ENCODE data around the gene SAE1.
A peak's percentile ranks its signal among the peaks of the same experiment; 100 is the strongest.

Gene SAE1

DNA sequence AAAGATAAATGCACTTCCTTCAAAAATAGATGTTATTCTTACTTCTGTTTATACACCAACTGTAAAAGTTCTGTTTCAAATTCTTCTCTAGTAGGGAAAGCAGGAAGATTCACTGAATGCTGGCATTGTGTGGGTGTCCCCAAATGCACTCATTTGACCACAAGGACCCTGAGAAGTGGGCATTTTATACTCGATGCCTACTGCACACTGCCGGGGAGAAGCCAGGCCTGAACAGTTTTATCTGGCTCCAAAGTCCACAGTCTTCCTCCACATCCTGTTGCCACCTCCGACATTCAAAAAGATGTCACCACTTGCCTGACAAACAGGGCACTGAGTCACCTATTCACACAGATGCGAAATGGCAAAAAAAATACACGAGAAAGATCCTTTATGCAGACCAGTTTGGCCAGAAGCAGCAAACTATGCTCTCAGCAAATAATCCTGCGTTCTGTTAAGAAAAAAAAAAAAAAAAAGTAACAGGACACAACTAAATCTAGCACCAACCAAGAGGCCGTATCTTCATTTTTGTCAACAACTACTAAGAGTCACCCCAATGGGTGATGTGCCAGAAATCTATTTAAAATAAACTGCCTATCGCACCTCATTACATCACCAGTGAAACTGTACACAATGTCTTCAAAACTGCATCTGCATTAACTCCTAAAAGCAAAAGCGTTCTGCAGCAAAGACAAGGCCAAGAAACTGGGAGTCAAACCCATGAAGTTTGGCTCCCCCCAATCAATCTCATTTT lies 23.3 kb upstream of the SAE1 start:
- peak; percentile 56 for DNase-seq

DNA sequence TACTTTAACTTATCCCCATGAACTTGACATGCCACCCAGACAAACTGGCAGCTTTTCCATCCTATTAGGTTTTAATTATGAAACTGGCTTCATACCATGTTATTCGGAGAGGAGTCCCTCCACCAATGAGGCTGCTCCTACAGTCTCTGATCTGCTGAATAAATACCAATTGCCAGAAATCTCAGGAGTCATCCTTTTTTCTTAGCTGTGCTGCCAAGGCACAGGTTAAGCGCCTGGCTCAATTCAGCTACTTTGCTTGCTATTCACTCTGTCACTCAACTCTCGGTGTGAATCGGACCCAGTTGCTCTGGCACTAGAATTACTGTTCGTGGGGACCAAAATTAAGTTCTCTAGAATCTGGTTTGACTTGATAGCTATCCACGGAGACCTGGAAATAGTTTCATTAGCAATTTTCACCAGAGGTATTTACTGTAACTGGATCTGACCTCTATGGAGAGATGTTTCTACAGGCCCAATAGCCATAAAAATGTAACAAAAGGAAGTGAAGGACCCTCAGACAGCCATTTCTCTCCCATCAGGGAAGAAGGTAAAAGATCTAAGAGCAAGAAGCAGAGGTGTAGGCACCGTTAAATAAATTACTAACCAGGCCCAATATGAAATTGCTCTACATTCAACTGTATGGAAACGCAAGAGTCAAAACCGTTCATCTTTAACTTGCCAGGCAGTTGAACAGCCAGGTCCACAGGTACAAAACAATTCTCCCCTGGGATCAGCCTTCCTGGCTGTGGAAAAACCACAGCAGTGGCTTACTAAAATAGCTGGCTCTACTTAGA lies 22.5 kb upstream of the SAE1 start:
- DNase-seq: no peak

DNA sequence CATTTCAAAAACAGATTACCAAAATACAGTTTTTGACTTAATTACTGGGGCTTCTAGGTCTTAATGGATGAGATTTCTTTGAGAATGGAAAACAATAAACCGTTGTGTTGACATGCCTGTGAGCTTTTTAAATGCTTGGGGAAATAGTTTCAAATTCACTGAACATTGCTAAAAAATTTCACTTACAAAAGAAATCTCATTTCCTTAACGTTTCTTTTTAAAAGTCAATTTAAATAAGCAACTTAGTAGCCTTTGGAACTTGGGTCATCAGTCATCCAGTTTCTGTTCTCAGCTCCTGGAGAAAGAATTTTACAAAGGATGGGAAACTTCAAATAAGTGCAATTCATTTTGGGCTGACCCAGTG lies 21.5 kb upstream of the SAE1 start:
- no peak for DNase-seq

DNA sequence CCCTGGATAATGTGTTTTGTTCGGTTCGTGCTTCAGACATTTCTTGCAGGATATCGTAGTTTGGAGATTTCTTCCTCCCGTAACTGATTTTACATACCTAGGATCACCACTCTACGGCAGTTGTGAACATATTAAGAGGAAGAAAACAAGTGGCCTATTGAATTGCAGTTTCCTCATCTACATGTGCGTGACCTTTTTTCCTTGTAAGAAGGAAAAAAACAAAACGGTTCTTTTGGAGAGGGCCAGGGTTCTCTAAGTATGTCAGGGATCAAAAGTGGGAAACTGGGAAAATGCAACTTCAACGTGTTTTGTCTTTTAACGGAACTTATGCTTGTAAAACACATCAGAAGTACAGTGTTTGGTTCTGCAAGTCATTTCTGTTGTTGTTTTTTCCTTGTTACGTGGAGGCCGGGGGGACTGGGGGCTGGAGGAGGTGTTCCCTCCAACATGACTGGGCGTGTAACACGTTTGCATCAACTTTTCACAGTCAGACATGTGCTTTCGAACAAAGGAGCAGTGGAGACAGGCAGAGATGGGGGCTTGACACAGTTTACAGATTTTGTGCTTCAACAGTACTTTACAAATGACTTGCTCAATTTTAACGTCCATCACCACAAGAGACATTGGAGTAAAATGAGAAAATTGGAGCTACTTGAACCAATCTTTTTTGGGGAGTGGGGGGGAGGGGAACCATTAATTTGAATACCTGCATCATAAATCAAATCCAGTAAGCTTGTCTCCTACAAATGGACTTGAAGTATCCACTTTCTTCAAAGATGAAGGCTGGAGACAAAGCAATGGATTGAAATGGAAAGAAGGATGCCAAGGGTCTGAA lies 20.9 kb upstream of the SAE1 start:
- peak; percentile 38 for DNase-seq

DNA sequence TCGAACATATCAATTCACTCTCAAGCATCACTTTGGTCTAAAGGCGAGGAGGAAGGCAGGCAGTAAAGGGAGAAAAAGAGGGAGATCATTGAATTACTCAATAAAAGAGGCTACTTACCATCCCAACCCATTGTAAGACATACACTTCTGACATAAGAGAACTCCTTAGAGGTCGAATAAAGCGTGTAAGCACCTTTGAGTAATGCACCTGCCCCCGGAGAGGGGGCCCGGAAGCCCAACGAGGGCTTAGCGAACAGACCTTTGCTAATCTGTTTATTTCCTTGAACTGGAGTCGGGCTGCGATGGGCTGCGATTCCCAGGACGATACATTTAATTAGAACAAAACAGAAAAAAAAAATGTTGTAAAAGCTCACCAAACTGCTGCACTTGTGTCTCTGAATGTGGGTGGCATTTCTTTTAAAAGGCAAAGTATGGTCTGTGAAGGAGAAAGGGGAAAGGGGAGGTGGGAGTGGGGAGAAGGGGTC lies 20.1 kb upstream of the SAE1 start:
- peak; percentile 63 for DNase-seq

DNA sequence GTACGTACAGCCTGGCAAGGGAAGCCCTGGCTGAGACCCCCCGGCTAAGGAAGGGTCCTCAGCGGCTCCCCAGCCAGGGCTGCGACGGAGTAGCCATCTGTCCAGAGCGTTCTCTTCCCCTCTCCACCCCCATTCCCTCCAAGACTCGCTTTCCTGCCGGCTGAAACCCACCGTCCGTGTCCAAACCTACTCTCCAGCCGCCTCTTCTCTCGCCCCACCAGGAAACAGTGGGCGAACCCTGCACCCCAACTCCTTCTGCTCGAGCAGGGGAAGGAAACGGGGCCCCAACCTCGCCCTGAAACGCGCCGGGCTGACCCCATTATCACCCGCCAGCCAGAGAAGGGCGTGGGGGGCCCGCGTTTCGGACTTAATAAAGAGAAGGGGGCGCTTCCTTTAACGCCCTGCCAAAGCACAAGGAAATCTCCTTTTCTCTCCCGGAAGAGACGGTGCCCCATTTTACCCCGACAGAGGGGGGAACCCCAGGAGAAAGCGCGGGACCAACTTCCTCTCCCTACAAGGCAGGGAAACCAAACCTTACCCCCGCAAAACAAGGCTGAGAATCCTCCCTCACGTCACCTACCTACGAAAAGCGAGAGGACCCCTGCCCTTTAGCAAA lies 19.5 kb upstream of the SAE1 start:
- peak; percentile 44 for DNase-seq

DNA sequence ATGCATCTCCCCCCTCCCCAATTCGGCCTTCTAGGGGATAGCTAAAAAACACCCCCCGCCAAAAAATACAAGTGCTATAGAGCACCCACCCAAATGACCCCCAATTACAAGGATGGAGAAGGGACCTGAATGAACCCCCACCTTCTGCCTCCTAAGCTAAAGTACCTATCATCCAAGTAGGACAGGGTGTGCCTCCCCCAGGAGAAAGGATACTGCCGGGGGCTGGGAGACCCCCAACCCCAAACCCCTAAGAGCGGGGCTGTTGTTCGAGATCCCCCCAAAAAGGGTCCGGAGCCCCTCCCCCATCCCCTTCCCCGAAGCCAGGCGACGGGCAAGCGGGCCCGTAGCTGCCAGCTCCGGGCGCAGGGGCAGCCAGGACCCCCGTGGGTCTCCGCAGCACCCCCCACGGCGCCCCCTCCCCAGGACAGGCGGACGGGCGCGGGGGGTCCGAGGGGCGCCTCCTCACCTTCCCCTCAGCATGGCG lies 18.9 kb upstream of the SAE1 start:
- no peak for DNase-seq

DNA sequence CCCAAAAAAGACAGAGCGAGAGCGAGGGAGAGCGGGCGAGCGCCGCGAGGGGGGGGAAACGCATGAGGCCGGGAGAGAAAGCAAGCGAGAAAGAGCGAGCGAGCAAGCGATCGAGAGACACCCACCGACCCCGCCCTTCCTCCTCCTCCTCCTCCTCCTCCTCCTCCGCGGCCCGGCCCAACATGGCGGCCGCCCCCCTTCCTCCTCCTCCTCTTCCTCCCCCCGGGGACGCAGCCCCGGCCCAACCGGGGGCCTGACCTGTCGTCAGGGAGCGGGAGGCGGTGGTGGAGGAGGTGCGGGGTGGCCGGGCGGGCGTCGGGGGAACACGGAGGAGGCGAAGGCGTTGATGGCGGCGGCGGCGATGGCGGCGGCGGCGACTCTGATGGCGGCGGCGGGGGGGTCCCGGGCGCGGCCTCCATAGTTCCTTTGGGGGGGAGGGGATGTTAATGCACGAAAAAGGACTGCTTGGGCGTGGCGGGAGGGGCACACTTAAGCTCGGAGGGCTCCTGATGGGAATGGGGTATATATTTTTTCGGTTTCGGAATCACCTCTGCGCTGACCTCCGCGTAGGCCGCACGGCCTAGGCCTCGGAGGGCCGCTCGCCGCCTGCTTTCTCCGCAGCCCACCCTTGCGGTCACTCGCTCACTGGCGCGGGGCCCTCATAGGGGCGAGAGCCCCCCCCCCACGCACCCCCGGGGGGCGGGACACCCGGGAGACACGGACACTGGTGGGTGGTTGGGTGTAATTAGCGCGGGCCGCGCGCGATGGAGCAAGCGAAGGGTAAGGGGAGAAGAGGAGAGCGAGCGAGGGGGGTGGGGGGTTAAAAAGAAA lies 18.3 kb upstream of the SAE1 start:
- DNase-seq: peak; percentile 91

DNA sequence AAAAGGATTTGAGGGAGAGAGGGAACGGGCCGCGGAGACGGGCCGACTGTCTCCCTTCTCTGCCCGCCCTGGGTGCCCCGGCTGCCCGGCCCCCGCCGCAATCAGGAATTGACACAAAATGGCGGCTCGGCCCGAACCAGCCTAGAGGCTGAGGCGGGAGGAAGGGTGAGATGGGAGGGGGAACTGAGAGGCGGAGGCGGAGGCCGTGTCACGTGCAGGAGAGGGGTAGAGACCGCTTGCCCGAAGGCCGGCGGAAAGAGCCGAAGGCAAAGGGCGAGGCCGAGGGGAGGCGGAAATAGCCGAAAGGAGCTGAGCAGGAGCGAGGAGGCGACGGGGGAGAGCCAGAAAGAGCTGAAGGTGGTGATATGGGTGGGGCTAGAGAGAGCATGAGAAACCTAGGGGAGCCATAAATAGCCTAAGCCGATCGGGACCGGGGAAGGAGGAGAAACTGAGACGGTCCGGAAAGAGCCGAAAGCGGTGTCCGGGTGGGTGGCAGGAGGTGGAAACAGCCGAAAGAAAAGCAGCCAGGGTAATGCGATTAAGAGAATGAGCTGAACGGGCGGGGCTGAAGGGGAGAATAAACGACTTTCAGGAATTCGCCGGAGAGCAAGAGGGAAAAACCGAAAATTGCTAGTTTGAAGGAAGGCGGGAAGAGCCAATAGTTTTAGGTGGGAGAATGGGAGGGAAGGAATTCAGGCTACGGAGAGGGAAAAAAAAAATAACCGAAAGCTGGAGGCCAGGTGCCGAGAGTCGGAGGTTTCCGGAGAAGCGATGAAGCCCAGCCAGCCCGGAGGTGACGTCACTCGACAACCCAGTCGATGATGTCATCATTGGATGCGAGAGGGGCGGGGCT lies 17.4 kb upstream of the SAE1 start, which contains the start of gene ZC3H4:
Gene ZC3H4, minus strand, starts transcription at position 780 of the 853 bp plus-strand sequence. CDS start 1,192 bp downstream, outside the sequence.
- DNase-seq: peak; percentile 99

DNA sequence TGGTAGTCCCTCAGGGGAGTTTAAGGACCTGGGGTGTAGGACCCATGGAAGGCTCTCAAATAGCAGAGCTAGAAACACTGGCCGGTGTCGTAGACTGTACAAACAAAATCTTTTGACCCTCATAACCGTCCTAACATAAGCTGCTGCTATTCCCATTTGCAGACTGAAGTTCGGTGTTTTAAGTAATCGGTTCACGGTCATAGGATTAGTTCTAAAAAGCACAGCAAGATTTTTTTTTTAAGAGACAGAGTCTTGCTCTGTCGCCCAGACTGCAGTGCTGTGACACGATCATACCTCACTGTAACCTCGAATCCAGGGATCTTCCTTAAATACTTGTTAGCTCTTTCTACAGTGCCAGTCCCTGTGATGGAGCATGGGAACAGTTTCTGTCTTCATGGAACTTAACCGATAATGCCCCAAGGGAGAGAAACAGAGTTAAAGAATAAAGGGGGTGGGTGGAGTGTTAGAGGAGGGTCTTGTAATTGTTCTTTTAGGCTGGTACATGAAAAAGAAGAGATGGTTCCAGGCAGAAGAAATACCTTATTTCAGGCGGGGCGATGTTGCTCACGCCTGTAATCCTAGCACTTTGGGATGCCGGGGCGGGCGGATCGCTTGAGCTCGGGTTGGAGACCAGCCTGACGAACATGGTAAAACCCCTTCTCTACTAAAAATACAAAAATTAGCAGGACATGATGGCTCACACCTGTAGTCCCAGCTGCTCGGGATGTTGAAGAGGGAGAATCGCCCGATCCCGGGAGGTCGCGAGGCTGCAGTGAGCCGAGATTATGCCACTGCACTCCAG lies 16.6 kb upstream of the SAE1 start:
- DNase-seq: no peak

DNA sequence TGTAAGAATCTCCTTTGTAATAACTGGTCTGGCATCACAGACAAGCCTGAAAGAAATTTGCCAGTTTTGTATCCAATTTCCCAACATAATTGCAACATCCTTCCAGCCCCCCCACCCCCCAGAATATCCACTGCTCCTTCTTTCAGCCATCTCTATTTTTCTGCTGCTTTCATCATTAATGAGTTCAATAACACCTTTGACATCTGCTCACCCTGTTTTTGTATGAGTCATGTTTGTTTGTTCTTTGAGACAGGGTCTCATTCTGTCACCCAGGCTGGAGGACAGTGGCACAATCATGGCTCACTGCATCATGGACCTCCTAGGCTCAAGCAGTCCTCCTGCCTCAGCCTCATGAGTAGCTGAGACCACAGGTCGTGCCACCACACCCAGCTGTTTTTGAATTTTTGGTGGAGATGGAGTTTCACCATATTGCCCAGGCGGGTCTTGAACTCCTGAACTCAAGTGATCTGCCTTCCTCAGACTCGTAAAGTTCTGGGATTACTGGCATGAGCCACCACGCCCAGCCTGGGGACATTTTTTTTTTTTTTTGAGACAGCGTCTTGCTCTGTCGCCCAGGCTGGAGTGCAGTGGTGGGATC lies 10.1 kb upstream of the SAE1 start:
- DNase-seq: no peak

DNA sequence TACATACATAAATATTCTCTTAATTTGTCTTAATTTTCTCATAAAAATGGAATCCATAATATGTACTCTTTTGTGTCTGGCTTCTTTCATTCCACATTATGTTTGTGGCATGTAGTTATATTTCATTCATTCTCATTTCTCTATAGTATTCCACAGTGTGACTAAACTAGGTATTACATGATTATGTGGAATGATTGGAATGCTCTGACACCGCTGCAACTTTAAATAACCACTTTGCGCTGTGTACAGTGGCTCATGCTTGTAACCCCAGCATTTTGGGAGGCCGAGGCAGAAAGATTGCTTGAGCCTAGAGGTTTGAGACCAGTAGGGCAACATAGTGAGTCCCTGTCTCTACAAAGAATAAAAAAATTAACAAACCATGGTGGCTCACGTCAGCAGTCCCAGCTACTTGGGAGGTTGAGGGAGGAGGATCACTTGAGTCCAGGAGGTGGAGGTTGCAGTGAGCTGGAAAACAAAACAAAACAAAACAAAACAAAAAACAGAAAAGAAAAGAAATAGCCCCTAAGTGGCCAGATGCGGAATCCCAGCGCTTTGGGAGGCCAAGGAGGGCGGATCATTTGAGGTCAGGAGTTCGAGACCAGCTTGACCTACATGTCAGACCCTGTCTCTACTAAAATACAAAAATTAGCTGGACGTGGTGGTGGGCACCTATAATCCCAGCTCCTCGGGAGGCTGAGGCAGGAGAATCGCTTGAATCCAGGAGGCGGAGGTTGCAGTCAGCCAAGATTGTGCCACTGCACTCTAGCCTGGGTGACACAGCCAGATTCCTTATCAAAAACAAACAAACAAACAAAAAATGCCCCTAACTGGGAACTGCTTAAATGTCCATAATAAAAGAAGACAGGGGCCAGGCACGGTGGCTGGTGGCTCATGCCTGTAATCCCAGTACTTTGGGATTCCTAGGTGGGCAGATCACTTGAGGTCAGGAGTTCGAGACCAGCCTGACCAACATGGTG lies 8.0 kb upstream of the SAE1 start:
- DNase-seq: no peak

DNA sequence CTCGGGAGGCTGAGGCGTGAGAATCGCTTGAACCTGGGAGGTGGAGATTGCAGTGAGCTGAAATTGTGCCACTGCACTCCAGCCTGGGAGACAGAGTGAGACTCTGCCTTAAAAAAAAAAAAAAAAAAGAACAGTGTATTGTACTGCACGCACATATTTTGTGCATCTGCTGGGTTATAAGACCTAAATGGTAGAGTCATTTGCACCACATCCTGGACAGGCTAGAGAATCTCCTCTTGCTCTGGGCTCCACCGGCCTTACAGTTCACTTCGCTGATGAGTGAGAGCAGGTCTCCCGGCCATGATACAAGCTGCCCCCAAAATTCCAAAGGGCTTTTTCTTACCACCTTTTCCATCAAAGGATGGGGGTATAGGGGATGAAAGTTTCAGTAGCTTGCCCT lies 7.2 kb upstream of the SAE1 start:
- no peak for DNase-seq

DNA sequence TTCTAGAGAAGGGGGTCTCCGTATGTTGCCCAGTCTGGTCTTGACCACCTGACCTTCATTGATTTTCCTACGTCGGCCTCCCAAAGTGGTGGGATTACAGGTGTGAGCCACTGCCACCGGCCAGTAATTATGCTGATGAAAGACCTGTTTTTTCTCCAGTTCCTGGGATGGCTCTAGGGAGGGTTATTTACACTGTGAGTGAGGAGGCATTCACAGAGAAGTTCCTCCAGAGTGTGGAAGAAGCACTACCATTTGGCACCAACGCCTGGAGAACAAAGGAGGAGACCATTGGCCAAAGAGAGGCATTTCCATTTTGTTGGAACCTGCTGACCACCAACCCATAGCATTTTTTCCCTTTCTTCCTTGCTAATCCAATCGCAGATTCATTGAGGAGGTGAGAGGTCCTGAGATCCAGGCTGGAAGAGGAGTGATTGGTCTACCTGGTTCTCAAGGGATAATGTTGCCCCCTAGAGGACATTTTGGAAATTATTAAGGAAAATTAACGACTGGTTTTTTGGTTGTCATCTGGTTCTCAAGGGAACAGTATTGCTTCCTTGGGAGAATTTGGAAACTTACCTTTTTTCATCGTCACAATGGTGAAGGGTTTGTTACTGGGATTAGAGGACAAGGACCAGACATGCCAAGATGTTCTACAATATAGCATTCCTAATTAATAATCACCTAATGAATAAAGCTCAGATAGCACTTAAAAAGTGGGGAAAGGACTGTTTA lies 5.5 kb upstream of the SAE1 start:
- DNase-seq: no peak

DNA sequence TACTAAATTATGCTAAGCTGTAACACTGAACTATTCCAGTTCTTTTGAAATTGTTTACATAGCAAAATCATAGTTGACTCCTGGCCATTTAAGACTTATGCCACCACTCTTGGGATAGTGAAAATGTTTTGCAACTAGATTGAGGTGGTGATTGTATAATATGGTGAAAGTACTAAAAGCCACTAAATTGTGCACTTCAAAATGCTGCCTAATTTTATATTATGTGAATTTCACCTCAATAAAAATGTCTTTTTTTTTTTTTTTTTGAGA lies 5.0 kb upstream of the SAE1 start:
- DNase-seq: no peak

DNA sequence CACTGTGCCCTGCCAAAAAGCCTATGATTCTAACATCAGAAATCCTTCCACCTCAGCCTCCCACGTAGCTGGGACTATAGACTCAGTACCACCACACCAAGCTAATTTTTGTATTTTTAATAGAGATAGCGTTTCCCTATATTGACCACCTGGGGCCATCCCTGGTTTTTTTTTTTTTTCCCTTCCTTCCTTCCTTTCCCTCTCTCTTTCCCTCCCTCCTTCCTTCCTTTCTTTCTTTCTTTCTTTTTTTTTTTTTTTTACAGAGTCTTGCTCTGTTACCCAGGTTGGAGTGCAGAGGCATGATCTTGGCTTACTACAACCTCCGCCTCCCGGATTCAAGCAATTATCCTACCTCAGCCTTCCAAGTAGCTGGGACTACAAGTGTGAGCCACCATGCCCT lies 1.1 kb upstream of the SAE1 start:
- DNase-seq: no peak

DNA sequence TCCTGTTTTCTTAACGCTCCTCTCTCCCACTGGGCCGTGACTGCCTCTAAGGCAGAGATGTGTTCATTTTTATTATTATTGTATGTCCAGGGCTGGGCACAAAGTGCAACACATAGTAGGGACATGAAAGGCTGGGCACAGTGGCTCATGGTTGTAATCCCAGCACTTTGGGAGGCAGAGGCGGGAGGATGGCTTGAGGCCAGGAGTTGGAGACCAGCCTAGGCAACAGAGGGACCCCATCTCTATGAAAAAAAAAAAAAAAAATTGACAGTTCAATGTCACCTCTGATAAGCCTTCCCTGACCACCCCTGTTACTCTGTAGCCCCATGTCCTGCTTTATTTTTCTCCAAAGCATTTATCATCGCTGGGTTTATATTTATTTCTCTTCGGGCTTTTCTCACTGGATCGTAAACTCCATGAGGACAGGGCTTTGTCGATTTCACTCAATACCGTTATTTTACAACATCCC lies 481 bp upstream of the SAE1 start:
- no peak for DNase-seq
